ENCODE data around the gene RMND1. TPM values are rescaled to one million over a fixed set of nuclear protein-coding genes. Genes with fewer than 3 reads are reported as not detected.

The RMND1 gene
- total RNA-seq (ENCODE audit: low replicate concordance), result 32.1 and 44.0 TPM in 2 replicates

GRCh38 chr6:151451950-151452749, at the start of gene RMND1:
Gene RMND1, minus strand, starts transcription at chr6:151452126. Its CDS starts 6,315 bp downstream, at chr6:151445811.
- Mint-ChIP-seq H3K36me3 (peaks cover 14% of the 10 kb centered on the region), H3K27ac (peak within 1 kb of the TSS; percentile 86), H3K4me3 (peak within 1 kb of the TSS; percentile 96), H3K27me3 (ENCODE audit: insufficient read depth, low read depth) (peaks cover 8% of the 10 kb centered on the region), H3K9me3 (peaks cover 9% of the 10 kb centered on the region), H3K4me1 (peaks cover 46% of the 10 kb centered on the region)
- peaks cover 86% of the 10 kb centered on the region for H3K79me2 ChIP-seq (ENCODE audit: low read depth)
- H3K27me3 ChIP-seq, result no peaks in the 10 kb centered on the region
- H4K20me1 ChIP-seq (ENCODE audit: low read depth), result peaks cover 29% of the 10 kb centered on the region
- TF ChIP-seq EZH2phosphoT487 (IDR thresholded peaks at IDR 0.05) (peak; percentile 38), EZH2 (IDR thresholded peaks at IDR 0.05) (no peak)
- peak within 1 kb of the TSS; percentile 86 for H3K4me3 ChIP-seq
- peak within 1 kb of the TSS; percentile 93 for H3K4me2 ChIP-seq
- peak within 1 kb of the TSS; percentile 64 for H2AFZ ChIP-seq (replicated peaks)
- no peaks in the 10 kb centered on the region for H3K9me3 ChIP-seq (ENCODE audit: low read depth)
- peak within 1 kb of the TSS; percentile 83 for H3K9ac ChIP-seq
- H3K4me1 ChIP-seq, result peaks cover 38% of the 10 kb centered on the region
- no peaks in the 10 kb centered on the region for H3K36me3 ChIP-seq
- peaks cover 44% of the 10 kb centered on the region for H3F3A ChIP-seq (ENCODE audit: low read depth)
- peak; percentile 100 for DNase-seq (ENCODE audit: low spot score)
- peak within 1 kb of the TSS; percentile 93 for H3K27ac ChIP-seq

- Histone ChIP-seq H3F3A (ENCODE audit: low read depth) (no peaks in the 10 kb centered on the region), H3K27me3 (peaks cover 24% of the 10 kb centered on the region), H3K36me3 (no peaks in the 10 kb centered on the region), H3K79me2 (ENCODE audit: low read depth) (no peaks in the 10 kb centered on the region), H3K4me2 (no peak overlapping the region), H3K9ac (no peak overlapping the region), H3K4me1 (no peaks in the 10 kb centered on the region), H3K27ac (no peak overlapping the region), H3K4me3 (no peak overlapping the region), H3K9me3 (ENCODE audit: low read depth) (no peaks in the 10 kb centered on the region), H4K20me1 (ENCODE audit: low read depth) (no peaks in the 10 kb centered on the region), H2AFZ (replicated peaks) (no peak overlapping the region)
- no peak for TF ChIP-seq EZH2 (IDR thresholded peaks at IDR 0.05)
- no peak for TF ChIP-seq CTCF (IDR thresholded peaks at IDR 0.05)
- TF ChIP-seq EZH2phosphoT487 (IDR thresholded peaks at IDR 0.05), result no peak
- no peak for DNase-seq (ENCODE audit: low spot score)
- H3K27ac Mint-ChIP-seq, result no peak overlapping the region
- H3K27me3 Mint-ChIP-seq (ENCODE audit: insufficient read depth, low read depth), result peaks cover 3% of the 10 kb centered on the region
- H3K4me1 Mint-ChIP-seq, result peaks cover 3% of the 10 kb centered on the region
- H3K36me3 Mint-ChIP-seq, result no peaks in the 10 kb centered on the region
- no peaks in the 10 kb centered on the region for H3K9me3 Mint-ChIP-seq
- H3K4me3 Mint-ChIP-seq, result no peak overlapping the region
These were observed 47.6 kb upstream of the RMND1 start for GRCh38 chr6:151499551-151499950.

- no peaks in the 10 kb centered on the region for H3K9me3 ChIP-seq (ENCODE audit: low read depth)
- H3K27me3 Mint-ChIP-seq (ENCODE audit: insufficient read depth, low read depth), result peaks cover 8% of the 10 kb centered on the region
These were observed 46.4 kb upstream of the RMND1 start for GRCh38 chr6:151498327-151498726.

More at GRCh38 chr6:151498327-151498726, 46.4 kb upstream of the RMND1 start:
- H3K4me3 ChIP-seq, result no peak overlapping the region
- H3K9ac ChIP-seq, result no peak overlapping the region
- H3K27ac ChIP-seq, result no peak overlapping the region
- no peak overlapping the region for H3K4me3 Mint-ChIP-seq
- no peak for DNase-seq (ENCODE audit: low spot score)
- no peaks in the 10 kb centered on the region for H4K20me1 ChIP-seq (ENCODE audit: low read depth)
- peaks cover 37% of the 10 kb centered on the region for H3K27me3 ChIP-seq
- H3F3A ChIP-seq (ENCODE audit: low read depth), result no peaks in the 10 kb centered on the region
- H3K36me3 Mint-ChIP-seq, result no peaks in the 10 kb centered on the region
- no peaks in the 10 kb centered on the region for H3K36me3 ChIP-seq
- H3K79me2 ChIP-seq (ENCODE audit: low read depth), result no peaks in the 10 kb centered on the region
- H3K4me2 ChIP-seq, result no peak overlapping the region
- no peak overlapping the region for H3K27ac Mint-ChIP-seq
- no peak for TF ChIP-seq EZH2 (IDR thresholded peaks at IDR 0.05)
- TF ChIP-seq EZH2phosphoT487 (IDR thresholded peaks at IDR 0.05), result no peak
- no peak for TF ChIP-seq CTCF (IDR thresholded peaks at IDR 0.05)
- peaks cover 6% of the 10 kb centered on the region for H3K4me1 Mint-ChIP-seq
- no peaks in the 10 kb centered on the region for H3K4me1 ChIP-seq
- no peak overlapping the region for H2AFZ ChIP-seq (replicated peaks)
- no peaks in the 10 kb centered on the region for H3K9me3 Mint-ChIP-seq

Data from neural progenitor cell (in vitro differentiated cells).